NCI-H2227 (cell line): ENCODE data around the gene CAPS.
"Not testable (repeated sequence)": the region's sequence is repeated elsewhere in the genome, so short reads cannot be mapped to it uniquely, and the experiment has no call there.

Source experiments
- DNase-seq: peaks from one replicate; lab custom pipeline; 2025; ENCODE audit not compliant: unreplicated experiment; lab: John Stamatoyannopoulos, UW

Gene CAPS

DNA sequence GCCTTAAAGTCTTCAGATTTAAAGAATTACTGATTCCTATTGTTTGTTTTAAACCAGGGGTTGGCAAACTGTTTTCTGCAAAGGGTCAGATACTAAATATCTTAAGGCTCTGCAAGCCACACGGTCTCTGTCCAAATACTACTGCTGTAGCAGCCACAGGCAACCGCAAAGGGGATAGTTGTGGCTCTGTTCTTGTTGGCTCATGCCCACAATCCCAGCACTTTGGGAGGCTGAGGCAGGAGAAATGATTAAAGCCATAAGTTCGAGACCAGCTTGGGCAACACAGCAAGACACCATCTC lies 41.5 kb downstream of the CAPS start:
- DNase-seq, result no peak

DNA sequence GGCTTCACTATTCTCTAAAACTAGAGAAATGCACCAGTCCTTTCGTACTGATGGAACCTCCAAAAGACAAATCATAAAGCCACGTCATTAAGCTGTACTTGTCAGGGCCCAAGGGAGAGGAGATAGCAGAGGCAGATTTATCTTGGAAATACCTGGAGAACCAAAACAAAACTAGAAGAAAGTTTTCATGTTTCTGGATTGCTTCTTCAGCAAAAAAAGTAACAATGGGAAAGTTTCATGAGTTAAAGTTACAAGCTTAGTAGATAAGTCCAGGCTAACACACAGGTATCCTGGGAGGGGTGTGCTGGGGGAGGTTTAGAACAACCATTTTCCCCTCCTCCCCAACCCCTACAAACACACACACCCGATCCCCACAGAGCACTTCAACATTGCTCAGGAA lies 42.3 kb downstream of the CAPS start:
- DNase-seq, result no peak

- no peak for DNase-seq
Observed at GRCh38 chr19:5956728-5957127, 42.7 kb downstream of the CAPS start.

GRCh38 chr19:5957170-5957569 lies 43.1 kb downstream of the CAPS start:
- DNase-seq, result no peak

- no peak for DNase-seq
Observed at GRCh38 chr19:5958074-5958850, 44.2 kb downstream of the CAPS start.

GRCh38 chr19:5958851-5959122 lies 44.7 kb downstream of the CAPS start:
- no peak for DNase-seq

DNA sequence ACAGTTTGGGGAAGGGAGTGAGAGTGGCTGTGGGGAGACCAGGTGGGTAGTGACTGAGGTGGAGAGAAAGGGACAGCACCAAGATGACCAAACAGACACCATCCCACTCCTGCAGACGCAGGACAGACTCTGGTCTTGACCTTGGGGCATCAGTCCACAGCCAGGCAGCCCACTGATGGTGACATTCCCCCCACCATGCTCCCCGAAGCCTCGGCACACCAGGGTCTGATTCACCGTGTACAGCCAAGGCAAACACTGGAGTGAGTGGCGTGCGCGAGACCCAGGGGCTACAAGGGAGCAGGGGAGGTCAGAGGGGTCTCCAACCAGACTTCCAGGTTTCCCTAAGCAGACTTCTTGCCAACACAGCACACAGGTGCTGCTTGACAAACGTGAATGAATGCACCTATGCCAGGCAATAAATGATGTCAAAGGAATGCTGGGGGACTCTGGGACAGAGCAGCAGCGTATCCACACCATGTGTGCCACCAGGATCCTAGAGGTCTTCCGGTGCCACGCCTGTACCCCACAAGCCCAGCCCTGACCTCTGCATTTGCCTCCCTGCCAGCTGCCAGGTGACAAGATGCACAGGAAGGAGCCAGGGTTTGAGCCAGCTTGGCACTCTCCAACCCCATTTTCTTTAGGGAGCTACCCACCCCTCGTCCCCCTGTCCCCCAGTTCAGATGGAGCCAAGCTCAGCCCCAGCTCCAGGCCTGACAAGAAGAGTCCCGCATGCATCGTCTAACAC lies 45.4 kb downstream of the CAPS start:
- DNase-seq, result no peak

DNA sequence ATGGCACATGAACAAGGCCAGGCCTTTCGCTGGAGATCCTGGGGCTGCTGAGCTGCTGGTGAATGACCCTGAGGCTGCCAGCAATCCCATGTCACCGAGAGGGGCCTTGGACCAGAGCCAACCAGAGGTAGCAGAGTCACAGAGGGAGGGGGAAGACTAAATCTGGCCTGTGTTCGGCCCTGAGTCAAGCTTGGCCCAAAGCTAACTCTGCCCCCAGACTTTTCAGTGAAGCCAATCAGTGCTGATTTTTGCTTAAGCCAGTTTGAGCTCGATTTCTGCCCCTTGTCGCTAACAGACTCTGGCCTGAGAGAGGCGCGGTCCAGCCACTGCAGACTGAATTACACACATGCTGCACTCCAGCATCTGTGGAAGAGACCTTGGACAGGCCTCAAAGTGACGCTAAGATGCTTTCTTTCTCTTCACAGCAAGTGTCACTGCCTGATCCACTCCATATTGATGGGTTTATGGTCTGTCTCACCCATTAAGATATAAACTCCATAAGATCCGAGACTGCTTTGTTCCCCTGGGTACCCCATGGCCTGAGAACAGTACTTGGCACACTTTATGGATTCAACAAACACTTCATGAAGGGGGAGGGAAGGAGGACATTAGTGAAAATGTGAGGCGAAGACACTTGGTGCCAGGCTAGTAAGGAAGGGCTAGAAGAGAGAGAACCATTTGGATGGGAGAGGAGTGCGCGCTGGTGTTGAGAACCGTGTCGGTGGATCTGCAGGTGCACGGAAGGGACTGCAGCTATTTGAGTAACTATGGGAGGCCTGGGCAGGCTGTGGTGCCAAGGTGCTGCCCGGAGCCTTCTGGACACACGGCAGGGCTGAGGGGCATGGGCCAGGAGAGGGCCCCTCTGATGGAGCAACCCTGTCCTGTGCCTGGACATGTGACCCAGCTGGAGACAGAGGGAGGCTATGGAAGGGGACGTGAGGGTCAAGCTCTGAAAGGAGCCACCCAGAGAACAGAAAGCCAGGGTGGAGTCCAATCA lies 46.2 kb downstream of the CAPS start:
- no peak for DNase-seq

DNA sequence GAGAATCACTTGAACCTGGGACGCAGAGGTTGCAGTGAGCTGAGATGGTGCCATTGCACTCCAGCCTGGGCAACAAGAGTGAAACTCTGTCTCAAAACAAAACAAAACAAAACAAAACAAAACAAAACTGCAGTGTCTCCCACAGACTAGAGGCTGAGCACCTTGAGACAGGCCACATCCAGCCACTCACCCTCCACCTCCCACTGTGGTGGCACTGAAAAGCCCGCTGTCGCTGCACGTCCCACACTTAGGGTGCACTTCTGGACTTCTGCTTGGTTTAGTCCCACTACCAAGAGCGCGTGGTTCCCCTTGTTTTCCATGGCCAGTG lies 47.6 kb downstream of the CAPS start:
- not testable (repeated sequence) for DNase-seq

DNA sequence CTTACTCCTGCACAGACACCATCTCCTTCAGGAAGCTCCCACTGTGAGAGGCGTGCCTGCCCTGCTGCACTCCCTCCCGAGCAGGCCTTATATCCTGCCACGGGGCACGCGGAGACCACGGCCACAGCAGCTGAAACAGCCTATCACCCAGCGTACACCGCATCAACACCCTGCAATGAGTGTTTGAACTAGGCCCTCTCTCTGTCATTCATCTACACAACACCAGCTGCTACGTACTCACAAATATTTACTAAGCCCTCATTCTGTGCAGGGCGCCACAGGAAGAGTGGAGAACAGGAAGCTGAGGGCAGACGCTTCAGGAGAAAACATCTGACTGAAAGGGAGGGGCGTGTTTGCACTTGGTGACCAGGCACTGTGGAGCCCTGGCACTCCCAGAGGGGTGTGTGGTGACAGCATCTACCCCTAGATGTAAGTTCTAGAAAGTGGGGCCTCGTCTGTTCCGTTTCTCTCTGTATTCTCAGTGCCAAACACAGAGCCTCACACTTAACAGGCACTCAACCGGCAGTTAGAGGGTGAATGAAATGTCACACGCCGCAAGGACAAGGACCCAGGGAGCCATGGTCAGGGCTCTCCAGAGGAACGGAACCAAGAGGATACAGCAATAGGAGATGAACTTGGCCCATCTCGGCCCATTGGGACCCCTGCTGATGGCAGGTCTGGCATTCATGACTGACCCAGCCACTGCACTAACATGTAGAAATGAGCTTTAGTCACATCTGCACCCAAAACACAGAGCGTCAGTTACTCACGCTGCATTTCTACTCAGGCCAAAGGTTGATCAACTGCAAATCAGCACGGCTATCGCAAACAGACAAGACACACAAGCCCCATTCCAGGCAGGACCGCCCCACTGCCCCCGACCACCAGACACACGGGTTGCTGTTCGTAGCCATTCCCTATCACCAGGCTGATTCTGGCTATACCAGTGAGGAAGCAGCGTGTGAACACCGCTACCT lies 48.2 kb downstream of the CAPS start:
- DNase-seq, result peak; percentile 68

- not testable (repeated sequence) for DNase-seq
Observed at GRCh38 chr19:5963259-5963658, 49.2 kb downstream of the CAPS start.

- DNase-seq, result no peak
Observed at GRCh38 chr19:5963855-5964254, 49.8 kb downstream of the CAPS start.

DNA sequence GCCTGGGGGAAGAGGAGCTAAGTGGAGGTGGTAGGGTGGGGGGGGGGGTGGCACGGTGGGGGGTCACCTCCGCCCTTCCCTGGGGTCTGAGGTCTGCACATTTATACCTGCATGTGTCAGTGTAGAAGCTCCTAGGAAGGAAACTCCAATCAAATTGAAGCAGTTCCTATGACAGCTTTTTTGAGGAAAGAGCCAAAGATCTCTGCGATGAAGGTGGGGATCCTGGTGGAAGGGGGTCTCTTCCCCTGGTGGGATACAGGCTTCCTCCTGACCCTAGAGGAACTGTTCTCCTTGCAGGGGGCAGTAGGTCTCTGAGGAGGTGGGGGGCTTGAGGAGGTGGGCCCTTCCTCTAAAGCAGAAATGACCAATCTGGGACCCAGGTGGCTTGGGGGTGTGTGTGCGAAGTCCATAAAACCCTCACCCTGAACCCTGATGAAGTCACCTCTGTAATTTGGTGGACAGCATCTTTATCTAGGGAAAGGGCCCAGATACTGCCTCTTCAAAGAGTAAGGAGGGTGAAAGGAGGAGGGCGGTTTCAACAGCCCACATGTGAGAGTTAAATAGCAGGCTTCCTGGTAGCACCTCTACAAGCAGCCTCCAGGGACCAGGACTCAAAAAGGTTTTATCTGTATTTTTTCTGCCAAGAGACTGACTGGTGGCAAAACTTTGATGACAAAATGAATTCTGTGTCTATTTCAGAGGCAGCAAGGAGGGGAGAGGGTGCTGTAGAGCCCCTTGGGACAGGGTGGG lies 50.9 kb downstream of the CAPS start:
- no peak for DNase-seq
